Measurements from ENCODE around the gene SFTPD.

Gene SFTPD

DNA sequence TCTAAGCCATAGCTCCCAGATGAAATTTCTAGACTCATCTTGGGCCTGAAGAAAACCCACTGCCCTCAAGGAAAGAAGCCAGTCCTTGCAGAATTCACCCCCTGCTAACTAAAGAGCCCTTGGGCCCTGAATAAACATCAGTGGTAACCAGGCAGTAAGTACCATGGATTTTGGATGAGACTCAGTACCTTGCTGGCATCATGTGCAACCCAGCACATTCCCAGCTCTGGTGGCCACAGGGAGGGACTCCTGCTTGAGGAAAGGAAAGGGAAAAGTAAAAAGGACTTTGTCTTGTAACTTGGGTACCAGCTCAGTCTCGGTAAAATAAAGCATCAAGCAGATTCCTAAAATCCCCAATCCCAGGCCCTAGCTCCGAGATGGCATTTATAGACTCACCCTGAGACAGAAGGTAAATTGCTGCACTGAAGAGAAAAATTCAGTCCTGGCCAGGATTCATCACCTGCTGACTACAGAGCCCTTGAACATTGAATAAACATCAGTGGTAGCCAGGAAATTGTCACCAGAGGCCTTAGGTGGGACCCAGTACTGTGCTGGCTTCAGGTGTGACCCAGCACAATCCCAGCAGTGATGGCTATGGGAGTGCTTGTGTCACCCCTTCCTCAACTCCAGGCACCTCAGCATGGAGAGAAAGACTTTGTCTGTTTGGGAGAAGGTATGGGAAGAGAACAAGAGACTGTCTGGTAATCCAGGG lies 31.2 kb upstream of the SFTPD start:
- Histone ChIP-seq H3K4me1 (ENCODE audit: insufficient read depth, low read length) (peaks cover 9% of the 10 kb centered on the region), H2AFZ (ENCODE audit: low read depth, low read length) (no peak overlapping the region), H3K36me3 (ENCODE audit: insufficient read depth, low read length) (no peaks in the 10 kb centered on the region), H3K9me3 (ENCODE audit: low read length) (no peaks in the 10 kb centered on the region), H3K27me3 (ENCODE audit: insufficient read depth, low read length) (peaks cover 50% of the 10 kb centered on the region), H3K4me3 (ENCODE audit: low read length) (no peak overlapping the region)

DNA sequence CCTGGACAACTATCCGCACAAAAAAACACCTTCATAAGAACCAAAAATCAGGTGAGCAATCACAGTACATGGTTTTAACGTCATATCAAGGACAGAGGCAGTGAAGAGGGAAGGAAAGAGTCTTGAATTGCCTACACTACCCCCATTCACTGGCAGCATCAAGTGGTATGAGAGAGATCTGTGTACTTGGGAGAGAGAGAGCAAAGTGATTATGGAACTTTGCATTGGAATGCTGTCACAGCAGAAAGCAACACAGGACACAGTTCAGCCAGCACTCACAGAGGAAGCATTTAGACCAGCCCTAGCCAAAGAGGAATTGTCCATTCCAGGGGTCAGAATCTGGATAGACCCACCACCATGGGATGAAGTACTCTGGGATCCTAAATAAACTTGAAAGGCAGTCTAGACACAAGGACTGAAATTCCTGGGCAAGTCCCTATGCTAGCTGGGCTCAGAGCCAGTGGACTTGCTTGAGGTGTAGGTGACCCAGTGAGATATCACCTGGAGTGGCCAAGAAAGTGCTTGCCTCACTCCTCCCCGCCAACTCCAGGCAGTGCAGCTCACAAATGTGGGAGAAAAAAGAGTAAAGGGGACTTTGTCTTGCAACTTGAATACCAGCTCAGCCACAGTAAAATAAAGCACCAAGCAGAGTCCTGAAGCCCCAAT lies 30.5 kb upstream of the SFTPD start:
- Histone ChIP-seq H2AFZ (ENCODE audit: low read depth, low read length) (no peak overlapping the region), H3K36me3 (ENCODE audit: insufficient read depth, low read length) (no peaks in the 10 kb centered on the region), H3K4me3 (ENCODE audit: low read length) (no peak overlapping the region), H3K4me1 (ENCODE audit: insufficient read depth, low read length) (peaks cover 9% of the 10 kb centered on the region), H3K9me3 (ENCODE audit: low read length) (no peaks in the 10 kb centered on the region), H3K27me3 (ENCODE audit: insufficient read depth, low read length) (peaks cover 47% of the 10 kb centered on the region)

GRCh38 chr10:79976999-79977398 lies 28.1 kb upstream of the SFTPD start:
- H3K4me1 ChIP-seq (ENCODE audit: insufficient read depth, low read length): peaks cover 6% of the 10 kb centered on the region
- no peak overlapping the region for H3K4me3 ChIP-seq (ENCODE audit: low read length)
- H3K9me3 ChIP-seq (ENCODE audit: low read length): no peaks in the 10 kb centered on the region
- peaks cover 29% of the 10 kb centered on the region for H3K27me3 ChIP-seq (ENCODE audit: insufficient read depth, low read length)
- no peaks in the 10 kb centered on the region for H3K36me3 ChIP-seq (ENCODE audit: insufficient read depth, low read length)
- no peak overlapping the region for H2AFZ ChIP-seq (ENCODE audit: low read depth, low read length)

DNA sequence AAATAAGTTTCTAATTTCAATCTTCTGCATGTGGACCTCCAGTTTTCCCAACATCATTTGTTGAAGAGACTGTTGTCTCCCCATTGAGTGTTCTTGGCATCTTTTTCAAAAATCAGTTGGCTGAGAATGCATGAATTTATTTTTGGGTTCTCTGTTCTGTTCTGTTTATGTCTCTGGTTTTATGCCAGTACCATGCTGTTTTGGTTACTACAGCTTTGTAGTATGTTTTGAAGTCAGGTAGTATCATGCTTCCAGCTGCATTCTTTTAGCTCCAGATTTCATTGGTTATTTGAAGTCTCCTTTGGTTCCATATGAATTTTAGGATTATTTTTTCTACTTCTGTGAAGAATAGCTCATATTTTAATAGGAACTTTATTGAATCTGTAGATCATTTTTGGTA lies 21.2 kb upstream of the SFTPD start:
- H3K4me3 ChIP-seq (ENCODE audit: low read length): no peak overlapping the region
- no peaks in the 10 kb centered on the region for H3K9me3 ChIP-seq (ENCODE audit: low read length)
- no peak overlapping the region for H2AFZ ChIP-seq (ENCODE audit: low read depth, low read length)
- H3K36me3 ChIP-seq (ENCODE audit: insufficient read depth, low read length): no peaks in the 10 kb centered on the region
- H3K4me1 ChIP-seq (ENCODE audit: insufficient read depth, low read length): no peaks in the 10 kb centered on the region
- H3K27me3 ChIP-seq (ENCODE audit: insufficient read depth, low read length): no peaks in the 10 kb centered on the region

DNA sequence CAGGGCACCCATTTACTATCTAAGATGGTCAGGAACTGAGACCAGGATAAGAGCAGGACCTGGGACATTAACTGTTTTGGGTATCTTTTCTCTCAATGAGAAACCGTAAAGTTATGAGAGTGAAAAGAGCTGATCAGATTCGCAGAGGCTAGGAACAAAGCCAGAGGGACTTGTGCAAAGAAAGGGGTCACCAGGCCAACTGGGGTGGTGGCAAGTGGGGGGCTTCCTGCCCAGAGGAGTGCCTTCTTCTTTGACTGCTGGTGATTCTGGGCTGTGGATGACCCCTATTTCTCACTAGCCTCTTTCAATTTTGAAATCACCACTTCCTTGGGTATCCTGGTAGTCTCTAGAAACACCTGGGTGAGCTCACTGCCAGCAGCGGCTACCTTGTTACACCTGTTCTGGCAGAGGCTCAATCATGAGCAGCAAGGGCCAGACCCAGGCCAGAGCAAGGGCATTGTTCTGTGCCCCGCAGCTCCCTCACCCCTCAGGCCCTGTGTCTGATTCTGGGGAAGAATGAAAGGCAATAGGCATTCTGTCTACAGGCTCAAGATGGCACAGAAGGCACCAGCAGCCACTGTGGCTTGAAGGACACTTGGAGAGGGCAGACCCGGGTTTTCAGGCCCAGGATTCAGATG lies 999 bp downstream of the SFTPD start:
- H3K4me1 ChIP-seq (ENCODE audit: insufficient read depth, low read length): no peaks in the 10 kb centered on the region
- H3K9me3 ChIP-seq (ENCODE audit: low read length): peaks cover 5% of the 10 kb centered on the region
- H2AFZ ChIP-seq (ENCODE audit: low read depth, low read length): no peak overlapping the region
- no peaks in the 10 kb centered on the region for H3K27me3 ChIP-seq (ENCODE audit: insufficient read depth, low read length)
- no peaks in the 10 kb centered on the region for H3K36me3 ChIP-seq (ENCODE audit: insufficient read depth, low read length)
- no peak overlapping the region for H3K4me3 ChIP-seq (ENCODE audit: low read length)

GRCh38 chr10:79947083-79947415 lies 1.9 kb downstream of the SFTPD start:
- no peak overlapping the region for H3K4me3 ChIP-seq (ENCODE audit: low read length)
- H3K4me1 ChIP-seq (ENCODE audit: insufficient read depth, low read length): no peaks in the 10 kb centered on the region
- H2AFZ ChIP-seq (ENCODE audit: low read depth, low read length): no peak overlapping the region
- peaks cover 5% of the 10 kb centered on the region for H3K9me3 ChIP-seq (ENCODE audit: low read length)
- no peaks in the 10 kb centered on the region for H3K36me3 ChIP-seq (ENCODE audit: insufficient read depth, low read length)
- H3K27me3 ChIP-seq (ENCODE audit: insufficient read depth, low read length): no peaks in the 10 kb centered on the region

- Histone ChIP-seq H3K9me3 (ENCODE audit: low read length) (peaks cover 2% of the 10 kb centered on the region), H3K4me3 (ENCODE audit: low read length) (no peak overlapping the region), H3K4me1 (ENCODE audit: insufficient read depth, low read length) (no peaks in the 10 kb centered on the region), H2AFZ (ENCODE audit: low read depth, low read length) (no peak overlapping the region), H3K36me3 (ENCODE audit: insufficient read depth, low read length) (no peaks in the 10 kb centered on the region), H3K27me3 (ENCODE audit: insufficient read depth, low read length) (no peaks in the 10 kb centered on the region)
Observed at GRCh38 chr10:79946271-79947082, 2.4 kb downstream of the SFTPD start.

DNA sequence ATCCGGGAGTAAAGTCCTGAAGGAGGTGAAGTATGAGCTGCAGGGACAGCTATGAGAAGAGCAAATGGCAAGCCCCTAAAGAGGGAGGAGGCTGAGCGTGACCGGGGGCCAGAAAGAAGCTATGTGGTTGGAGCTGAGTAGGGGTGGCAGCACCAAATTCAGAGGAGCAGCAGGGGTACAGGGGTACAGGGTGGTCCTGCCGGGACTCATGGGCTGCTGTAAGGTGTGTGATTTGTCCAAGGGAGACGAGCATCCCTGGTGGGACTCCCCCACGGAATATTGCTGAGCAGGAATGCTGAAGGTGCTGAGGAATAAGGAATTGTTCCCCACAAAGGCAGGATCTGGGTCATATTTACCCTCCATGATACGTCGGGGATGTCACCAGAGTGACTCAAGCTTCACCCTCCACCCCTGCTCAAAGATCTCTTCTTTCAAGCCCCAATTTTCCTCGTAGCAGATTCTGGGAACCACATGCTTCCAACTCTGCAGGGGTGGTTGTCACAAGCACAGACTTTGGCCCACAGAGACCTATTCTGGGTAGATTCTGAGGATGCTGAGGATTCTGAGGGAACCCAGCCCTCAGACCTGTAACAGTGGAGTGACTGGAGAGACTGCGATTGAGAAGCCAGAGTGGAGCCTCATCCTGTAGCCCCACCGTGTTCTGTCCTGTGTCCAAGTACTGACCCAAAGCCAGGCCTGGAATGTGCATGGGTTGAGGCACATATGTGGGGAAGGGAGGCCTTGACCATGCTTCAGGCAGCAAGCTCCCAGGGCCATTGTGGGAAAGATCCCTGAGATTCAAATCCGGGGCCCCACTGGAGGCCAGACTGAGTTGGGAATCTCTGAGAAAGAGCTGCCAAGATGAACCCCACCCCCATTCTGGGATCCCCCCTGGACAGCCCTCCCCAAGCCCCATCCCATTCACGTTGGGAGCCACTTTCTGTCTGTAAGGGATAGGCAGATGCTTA lies 4.2 kb downstream of the SFTPD start:
- Histone ChIP-seq H3K9me3 (ENCODE audit: low read length) (no peaks in the 10 kb centered on the region), H3K4me1 (ENCODE audit: insufficient read depth, low read length) (no peaks in the 10 kb centered on the region), H3K36me3 (ENCODE audit: insufficient read depth, low read length) (no peaks in the 10 kb centered on the region), H2AFZ (ENCODE audit: low read depth, low read length) (no peak overlapping the region), H3K27me3 (ENCODE audit: insufficient read depth, low read length) (no peaks in the 10 kb centered on the region), H3K4me3 (ENCODE audit: low read length) (no peak overlapping the region)

DNA sequence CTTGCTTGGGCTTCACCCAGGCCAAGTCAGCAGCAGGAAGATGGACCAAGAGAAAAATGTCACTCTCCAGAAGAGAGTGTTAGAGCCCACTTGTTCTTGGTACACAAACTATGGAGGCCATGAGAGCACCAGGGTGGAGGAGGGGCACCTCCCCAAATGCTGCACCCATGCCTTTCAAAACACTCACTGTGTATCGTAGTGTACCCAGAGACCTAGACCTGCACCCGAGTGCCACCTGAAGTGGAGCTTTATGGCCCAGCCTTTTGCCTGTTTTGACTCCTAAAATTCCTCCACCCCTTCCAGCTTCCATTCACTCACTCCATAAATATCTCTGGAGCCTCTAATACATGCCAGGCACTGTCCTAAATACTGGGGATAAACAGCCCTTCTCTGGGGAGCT lies 5.0 kb downstream of the SFTPD start:
- Histone ChIP-seq H3K27me3 (ENCODE audit: insufficient read depth, low read length) (no peaks in the 10 kb centered on the region), H3K36me3 (ENCODE audit: insufficient read depth, low read length) (no peaks in the 10 kb centered on the region), H2AFZ (ENCODE audit: low read depth, low read length) (no peak overlapping the region), H3K4me3 (ENCODE audit: low read length) (no peak overlapping the region), H3K4me1 (ENCODE audit: insufficient read depth, low read length) (no peaks in the 10 kb centered on the region), H3K9me3 (ENCODE audit: low read length) (no peaks in the 10 kb centered on the region)

GRCh38 chr10:79942261-79943185 lies 6.4 kb downstream of the SFTPD start:
- Histone ChIP-seq H3K9me3 (ENCODE audit: low read length) (no peaks in the 10 kb centered on the region), H2AFZ (ENCODE audit: low read depth, low read length) (no peak overlapping the region), H3K36me3 (ENCODE audit: insufficient read depth, low read length) (no peaks in the 10 kb centered on the region), H3K4me3 (ENCODE audit: low read length) (no peak overlapping the region), H3K4me1 (ENCODE audit: insufficient read depth, low read length) (no peaks in the 10 kb centered on the region), H3K27me3 (ENCODE audit: insufficient read depth, low read length) (no peaks in the 10 kb centered on the region)

- Histone ChIP-seq H3K4me3 (ENCODE audit: low read length) (no peak overlapping the region), H3K9me3 (ENCODE audit: low read length) (no peaks in the 10 kb centered on the region), H3K36me3 (ENCODE audit: insufficient read depth, low read length) (no peaks in the 10 kb centered on the region), H3K4me1 (ENCODE audit: insufficient read depth, low read length) (no peaks in the 10 kb centered on the region), H3K27me3 (ENCODE audit: insufficient read depth, low read length) (no peaks in the 10 kb centered on the region), H2AFZ (ENCODE audit: low read depth, low read length) (no peak overlapping the region)
Observed at GRCh38 chr10:79941585-79942210, 7.2 kb downstream of the SFTPD start.
